SK-N-MC (cell line): ENCODE measurements around the gene OR10K2.

Experiments
- EZH2 ChIP-seq: fragments of 200-600 bp; sonication (generic); IDR thresholded peaks from one replicate; pipeline ENCODE4 v1.6.1; 2017; ENCODE audit warnings: antibody characterized with exemption
- POLR2AphosphoS5 ChIP-seq: IDR thresholded peaks from 2 replicates; pipeline ENCODE4 v1.6.1; 2012; ENCODE audit warnings: mild to moderate bottlenecking, low read depth, low read length, borderline replicate concordance

- no peak for TF ChIP-seq EZH2
- no peak for TF ChIP-seq POLR2AphosphoS5
Measured at GRCh38 chr1:158393476-158393875, 32.6 kb downstream of the OR10K2 start.
